HG02852 (cell line): Measurements from ENCODE around the gene FBXO39.
"Not testable (repeated sequence)": the region's sequence is repeated elsewhere in the genome, so short reads cannot be mapped to it uniquely, and the experiment has no call there.

ENCODE experiments used
- ATAC-seq: cut with Tn5 transposase; IDR thresholded peaks from one replicate; pipeline ENCODE4 v1.9.1; 2021; ENCODE audit warnings: mild to moderate bottlenecking, moderate library complexity; ENCODE audit not compliant: unreplicated experiment

FBXO39 gene

GRCh38 chr17:6775871-6776405 is at the start of gene FBXO39:
TSS of gene FBXO39 (plus strand) at chr17:6776215. CDS start at chr17:6779869, 3,654 bp downstream.
- ATAC-seq: no peak

DNA sequence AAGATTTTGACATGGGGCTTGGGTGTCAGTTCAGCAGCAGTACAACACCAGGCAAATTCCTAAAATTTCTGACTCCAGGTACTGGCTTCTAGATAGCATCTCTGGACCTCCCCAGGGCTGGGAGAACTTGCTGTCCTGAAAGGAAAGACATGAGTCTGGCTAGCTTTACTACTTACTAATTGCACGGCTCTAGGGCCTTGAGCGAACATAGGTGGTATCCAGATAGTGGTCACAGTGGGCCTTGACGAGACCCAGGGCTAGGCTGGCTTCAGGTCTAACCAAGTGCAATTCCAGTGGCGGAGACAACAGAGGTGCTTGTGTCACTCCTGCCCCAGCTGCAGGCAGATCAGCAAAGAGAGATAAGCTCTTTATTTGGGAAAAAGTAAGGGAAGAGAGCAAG is 46.5 kb upstream of the FBXO39 start:
- ATAC-seq: no peak

GRCh38 chr17:6746665-6747064 is 29.4 kb upstream of the FBXO39 start:
- ATAC-seq: not testable (repeated sequence)

DNA sequence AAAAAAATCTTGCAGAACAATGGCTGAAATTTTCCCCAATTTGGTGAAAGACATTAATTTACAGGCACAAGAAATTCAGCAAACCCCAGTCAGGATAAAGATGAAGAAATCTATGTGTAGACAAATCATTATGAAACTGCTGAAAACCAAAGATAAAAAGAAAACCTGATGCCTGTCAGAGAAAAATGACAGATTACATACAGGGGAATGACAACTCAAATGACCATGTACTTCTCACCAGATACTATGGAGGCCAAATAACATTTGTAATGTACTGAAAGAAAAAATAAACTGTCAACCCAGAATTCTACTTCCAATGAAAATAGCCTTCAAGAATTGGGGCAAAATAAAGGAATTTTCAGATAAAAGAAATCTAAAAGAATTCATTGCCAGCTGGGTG is 27.4 kb upstream of the FBXO39 start:
- no peak for ATAC-seq

DNA sequence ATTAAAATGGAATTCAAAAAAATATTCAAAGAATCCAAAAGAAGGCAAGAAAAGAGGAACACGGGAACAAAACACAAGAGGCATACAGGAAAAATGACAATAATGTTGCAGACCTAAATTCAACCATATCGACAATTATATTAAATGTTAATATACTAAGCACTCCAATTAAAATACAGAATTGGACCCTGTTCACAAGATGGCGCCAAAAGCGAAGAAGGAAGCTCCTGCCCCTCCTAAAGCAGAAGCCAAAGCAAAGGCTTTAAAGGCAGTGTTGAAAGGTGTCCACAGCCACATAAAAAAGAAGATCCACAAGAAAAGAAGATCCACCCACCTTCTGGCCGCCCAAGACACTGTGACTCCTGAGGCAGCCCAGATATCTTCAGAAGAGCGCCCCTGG is 26.5 kb upstream of the FBXO39 start:
- no peak for ATAC-seq

DNA sequence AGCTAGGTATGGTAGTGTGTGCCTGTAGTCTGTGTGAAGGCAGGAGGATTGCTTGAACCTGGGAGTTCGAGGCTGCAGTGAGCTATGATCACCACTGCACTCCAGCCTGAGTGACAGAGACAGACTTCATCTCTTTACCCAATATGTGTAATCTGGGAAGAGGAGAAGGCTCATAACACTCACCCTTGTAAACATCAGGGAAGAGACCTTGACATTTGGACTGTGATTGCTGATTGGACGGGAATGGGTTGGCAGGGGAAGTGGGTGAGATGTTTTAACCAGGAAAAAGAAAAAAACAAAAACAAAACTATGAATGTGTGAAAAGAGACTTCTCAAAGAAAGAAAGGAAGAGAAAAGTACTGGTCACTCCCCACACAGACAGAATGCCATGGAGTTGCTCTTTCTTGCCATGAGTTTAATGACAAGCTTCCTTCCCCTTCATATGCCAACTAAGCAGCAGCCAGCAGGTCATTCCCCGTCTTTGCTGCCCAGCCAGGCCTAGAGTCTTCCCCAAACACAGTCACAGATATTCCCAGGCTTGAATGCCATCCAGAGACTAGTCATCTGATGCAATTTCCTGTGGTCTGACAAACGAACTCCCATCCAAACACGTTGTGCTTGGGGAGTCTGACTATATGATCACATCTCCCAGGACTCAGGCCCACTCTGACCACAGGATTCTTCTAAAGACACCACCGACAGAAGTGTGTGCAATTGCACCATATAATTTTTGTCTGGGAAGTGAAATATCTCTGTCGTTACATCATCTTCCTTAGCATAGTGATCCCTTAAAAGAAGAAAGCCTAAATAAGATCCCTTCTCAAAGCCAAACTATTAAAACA is 23.7 kb upstream of the FBXO39 start:
- ATAC-seq: no peak

DNA sequence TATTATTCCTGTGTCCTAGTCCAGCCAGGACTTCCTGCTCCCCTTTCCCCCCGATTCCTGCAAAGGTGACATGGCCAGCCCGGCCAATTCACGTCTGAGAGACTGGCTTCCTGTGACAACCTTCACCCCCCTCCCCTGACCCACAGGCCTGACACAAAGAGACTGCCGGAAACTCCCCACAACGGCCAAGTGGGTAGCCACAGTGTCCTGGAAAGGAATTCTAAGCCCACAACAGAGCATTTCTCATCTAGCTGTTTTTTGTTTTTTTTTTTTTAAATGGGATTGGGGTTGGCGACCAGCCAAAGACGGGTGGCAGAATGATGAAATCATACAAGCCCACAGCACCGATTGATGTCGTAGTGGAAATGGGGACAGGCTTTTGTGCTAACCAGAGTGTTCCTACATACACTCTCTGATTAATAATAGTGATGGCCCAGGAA is 23.0 kb upstream of the FBXO39 start:
- no peak for ATAC-seq

DNA sequence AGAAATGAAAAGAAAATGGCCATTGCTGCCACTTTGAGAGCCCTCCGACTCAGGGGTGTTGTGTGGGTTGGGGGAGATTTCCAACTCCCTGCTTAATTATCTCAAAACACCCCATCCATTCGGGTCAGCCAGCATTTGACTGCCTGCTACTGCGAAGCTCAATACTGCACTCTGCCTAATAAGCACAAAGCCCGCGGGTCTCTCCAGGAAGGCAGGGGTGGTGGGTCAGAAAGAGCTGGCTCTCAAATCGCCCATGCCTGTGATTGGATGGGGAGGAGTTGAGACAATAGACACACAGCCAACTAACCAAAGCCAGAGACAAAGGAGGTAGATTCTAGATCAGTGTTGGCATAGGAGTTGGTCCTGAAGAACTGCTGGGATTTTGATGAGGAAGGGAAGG is 22.5 kb upstream of the FBXO39 start:
- ATAC-seq: no peak

- no peak for ATAC-seq
Measured at GRCh38 chr17:6755281-6755680, 20.7 kb upstream of the FBXO39 start.

- ATAC-seq: no peak
Measured at GRCh38 chr17:6755731-6756184, 20.3 kb upstream of the FBXO39 start, which contains the start of gene XAF1. TSS of gene XAF1 (plus strand) at chr17:6756046. CDS start at chr17:6756079, 33 bp downstream.

GRCh38 chr17:6756425-6757031 is 19.5 kb upstream of the FBXO39 start:
- no peak for ATAC-seq

DNA sequence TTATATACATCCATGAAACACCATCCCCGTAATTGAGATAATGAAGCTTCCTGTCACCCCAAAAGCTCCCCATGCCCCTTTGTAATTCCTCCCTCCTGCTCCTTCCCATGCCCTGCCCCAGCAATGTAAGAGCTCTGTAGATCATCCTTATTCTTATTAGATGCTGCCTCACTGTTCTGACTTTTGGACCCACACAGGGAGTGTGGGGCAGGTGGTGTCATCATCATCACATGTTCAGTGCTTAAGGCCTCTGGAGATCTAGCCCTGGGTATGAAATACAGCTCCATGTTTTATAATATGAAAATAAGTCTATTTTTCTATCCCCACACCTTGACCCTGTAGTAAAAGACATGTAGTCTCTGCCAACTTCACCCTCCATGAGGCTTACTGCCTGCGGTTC is 18.3 kb upstream of the FBXO39 start:
- no peak for ATAC-seq

DNA sequence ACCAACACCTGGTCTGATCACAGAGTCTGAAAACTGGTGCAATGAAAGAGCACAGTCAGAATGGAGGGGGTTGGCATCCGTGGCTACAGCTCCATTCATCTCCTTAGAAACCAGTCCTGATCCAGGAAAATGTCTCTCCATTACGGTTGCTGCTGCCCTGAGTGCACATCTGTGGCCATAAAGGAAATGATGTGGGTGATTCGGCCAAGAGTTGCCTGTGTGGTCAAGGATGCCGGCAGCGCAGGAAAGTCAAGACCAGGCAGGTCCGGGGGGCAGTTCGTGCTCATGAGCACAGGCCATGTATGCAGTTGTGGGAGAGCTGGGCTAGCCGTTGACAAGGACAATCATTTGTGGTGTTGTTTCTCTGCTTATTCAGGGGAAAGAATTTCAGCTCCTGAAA is 14.2 kb upstream of the FBXO39 start:
- ATAC-seq: no peak

GRCh38 chr17:6768447-6768846 is 7.6 kb upstream of the FBXO39 start:
- no peak for ATAC-seq

DNA sequence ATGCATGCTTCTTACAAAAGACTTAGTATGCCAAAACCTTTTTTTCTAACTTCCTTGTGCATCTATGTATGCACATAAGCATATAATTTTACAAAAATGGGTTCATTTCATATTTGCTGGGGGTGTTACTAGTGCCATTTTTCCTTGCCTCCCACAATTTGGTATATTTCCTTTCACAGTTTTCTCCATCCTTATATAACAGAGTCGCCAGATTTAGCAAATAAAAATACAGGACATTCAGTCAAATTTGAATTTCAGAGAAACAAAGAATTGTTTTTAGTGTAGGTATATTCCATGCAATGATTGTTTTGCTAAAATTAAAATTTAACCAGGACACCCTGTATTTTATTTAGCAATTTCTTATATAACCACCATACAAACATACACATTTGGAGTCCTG is 4.0 kb upstream of the FBXO39 start:
- no peak for ATAC-seq

- ATAC-seq: not testable (repeated sequence)
Measured at GRCh38 chr17:6774906-6775305, 1.1 kb upstream of the FBXO39 start.

DNA sequence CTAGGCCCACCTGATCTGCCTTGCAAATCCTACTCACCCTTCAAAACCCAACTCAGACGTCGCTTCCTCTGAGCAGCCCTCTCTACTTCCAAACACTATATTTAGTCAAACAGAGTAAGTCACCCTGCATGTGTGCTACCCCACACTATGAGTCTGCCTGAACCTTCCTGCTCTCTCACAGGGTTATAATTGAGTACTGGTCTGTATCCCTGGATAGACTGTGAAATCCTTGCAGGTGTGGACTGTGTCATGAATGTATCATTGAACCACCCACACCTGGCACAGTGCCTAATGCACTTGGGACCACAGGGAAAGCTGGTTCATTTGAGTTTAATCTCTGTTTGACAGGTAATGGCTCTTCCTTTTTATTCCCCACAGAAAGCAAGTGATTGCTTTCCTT is 3.4 kb downstream of the FBXO39 start:
- no peak for ATAC-seq

DNA sequence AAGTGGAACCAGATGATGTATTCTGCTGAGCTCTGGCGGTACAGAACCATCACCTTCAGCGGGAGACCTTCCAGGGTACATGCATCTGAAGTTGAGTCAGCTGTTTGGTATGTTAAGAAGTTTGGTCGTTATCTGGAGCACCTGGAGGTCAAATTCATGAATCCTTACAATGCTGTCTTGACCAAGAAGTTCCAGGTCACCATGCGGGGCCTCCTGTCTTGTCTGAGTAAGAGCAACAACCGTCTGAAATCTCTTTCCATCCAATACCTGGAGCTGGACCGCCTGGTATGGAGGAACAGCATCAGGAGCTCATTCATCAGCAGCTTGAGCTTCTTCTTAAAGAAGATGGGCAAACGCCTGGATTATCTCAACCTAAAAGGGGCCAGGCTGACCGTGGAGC is 4.0 kb downstream of the FBXO39 start:
- ATAC-seq: no peak

DNA sequence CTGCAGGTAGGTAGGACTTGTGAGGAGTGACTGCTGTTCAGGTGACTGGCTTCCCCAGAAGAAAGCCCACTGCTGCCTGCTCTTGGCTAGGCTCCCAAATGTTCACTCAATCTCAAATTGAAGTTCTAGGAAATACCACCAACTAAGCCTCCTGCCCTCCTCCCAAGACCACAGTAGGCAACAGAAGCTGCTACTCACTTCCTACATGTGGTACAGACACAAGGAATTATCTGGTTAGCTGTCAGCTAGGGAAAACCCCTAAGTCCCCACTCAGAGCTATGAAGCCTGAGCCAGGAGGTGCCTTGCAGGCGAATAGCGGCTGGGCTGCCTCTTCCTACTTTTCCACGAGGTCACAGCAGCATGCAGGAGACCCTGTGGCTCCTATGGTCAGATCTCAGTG is 4.9 kb downstream of the FBXO39 start:
- no peak for ATAC-seq

DNA sequence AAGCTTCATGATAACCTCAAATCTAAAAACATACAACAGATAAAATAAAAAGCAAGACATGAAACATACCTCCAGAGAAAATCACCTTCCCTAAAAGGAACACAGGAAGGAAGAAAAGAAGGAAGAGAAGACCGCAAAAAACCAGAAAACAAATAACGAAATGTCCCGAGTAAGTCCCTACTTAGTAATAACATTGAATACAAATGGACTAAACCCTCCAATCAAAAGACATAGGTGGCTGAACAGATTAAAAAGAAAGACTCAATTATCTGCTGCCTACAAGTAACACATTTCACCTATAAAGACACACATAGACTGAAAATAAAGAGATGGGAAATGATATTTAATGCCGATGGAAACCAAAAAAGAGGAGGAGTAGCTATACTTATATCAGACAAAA is 6.2 kb downstream of the FBXO39 start:
- ATAC-seq: no peak

- no peak for ATAC-seq
Measured at GRCh38 chr17:6786618-6787017, 10.6 kb downstream of the FBXO39 start.

DNA sequence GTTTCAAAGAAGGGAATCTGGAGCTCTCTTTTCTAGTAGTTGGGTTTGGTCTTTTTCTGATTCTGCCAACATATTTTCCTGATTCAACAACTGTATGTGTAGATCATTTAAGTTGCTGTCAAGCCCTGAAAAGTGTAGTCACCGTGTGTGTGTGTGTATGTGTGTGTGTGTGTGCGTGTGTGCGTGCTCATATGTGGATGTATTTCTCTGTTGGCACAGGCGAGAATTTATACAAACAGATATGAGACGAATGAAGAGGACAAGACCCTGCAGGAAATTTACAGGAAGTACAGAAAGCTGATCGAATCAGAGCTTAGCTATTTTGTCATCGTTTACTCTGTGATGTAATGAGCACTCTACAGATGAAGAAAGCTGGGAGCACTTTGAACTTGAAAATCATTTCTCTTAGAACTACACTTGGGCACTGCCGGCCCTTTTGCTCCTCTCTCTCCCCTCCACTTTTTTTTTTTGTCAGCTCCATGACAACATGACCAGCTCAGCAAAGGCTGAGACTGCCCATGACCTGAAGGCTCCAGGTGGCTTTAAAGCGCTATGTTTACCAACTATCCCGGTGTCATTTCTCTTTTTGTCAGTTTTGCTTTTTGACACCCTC is 11.2 kb downstream of the FBXO39 start:
- ATAC-seq: no peak
